ENCODE data around the gene CFAP251.
A peak's percentile ranks its signal among the peaks of the same experiment; 100 is the strongest.

CFAP251 gene

DNA sequence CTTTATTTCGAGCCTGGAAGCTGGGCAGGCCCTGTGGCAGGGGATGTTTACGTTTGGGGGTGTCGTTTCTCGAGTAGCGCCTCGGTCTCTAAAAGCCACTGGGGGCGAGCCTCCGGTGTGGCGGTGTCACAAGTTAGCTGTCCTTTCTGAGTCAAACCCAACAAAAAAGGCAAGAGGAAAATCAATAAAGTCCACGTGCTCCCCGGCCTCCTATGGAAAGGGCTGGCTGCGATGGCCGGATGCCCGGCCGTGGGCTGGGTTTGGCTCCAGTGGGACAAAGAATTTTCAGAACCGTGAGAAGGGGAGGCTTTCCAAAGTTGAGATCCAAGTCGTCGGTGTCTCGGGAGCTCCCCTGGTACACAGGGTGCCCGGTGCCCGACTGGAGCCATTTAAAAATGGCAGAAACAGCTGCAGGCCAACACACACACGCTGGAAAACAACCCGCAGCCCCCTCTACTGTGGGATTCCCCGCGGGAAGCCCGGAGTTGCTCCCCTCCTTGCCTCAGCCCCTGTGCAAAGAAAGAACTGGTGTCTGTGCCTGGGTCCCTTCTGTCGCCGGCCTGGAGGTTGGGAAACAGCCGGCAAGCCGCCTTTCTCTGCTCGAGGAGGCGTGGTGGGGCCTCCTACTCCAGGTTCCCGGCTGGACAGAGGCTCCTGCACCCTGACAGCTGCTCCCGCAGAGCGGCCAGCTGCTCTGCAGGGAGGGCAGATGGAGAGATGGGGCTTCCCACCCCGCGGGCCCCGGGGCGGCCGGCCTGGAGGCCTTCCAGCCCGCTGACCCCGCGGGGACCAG lies 105.1 kb downstream of the CFAP251 start:
- TF ChIP-seq, protein P1, sequence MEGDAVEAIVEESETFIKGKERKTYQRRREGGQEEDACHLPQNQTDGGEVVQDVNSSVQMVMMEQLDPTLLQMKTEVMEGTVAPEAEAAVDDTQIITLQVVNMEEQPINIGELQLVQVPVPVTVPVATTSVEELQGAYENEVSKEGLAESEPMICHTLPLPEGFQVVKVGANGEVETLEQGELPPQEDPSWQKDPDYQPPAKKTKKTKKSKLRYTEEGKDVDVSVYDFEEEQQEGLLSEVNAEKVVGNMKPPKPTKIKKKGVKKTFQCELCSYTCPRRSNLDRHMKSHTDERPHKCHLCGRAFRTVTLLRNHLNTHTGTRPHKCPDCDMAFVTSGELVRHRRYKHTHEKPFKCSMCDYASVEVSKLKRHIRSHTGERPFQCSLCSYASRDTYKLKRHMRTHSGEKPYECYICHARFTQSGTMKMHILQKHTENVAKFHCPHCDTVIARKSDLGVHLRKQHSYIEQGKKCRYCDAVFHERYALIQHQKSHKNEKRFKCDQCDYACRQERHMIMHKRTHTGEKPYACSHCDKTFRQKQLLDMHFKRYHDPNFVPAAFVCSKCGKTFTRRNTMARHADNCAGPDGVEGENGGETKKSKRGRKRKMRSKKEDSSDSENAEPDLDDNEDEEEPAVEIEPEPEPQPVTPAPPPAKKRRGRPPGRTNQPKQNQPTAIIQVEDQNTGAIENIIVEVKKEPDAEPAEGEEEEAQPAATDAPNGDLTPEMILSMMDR (IDR thresholded peaks at IDR 0.05; ENCODE audit: borderline replicate concordance, insufficient read depth, low read depth, low read length): no peak
- peak overlapping the region; percentile 84 for H3K4me3 ChIP-seq (ENCODE audit: low read depth, low read length)

- H3K4me3 ChIP-seq (ENCODE audit: low read depth, low read length): peak overlapping the region; percentile 84
- TF ChIP-seq, protein P1 (IDR thresholded peaks at IDR 0.05; ENCODE audit: borderline replicate concordance, insufficient read depth, low read depth, low read length): no peak
Observed at GRCh38 chr12:122024132-122024785, 105.9 kb downstream of the CFAP251 start.

GRCh38 chr12:122026706-122027333 lies 108.4 kb downstream of the CFAP251 start:
- no peak overlapping the region for H3K4me3 ChIP-seq (ENCODE audit: low read depth, low read length)
- TF ChIP-seq, protein P1 (IDR thresholded peaks at IDR 0.05; ENCODE audit: borderline replicate concordance, insufficient read depth, low read depth, low read length): 0 out of 2 replicates have a peak, but pooled peaks have one; percentile 27

DNA sequence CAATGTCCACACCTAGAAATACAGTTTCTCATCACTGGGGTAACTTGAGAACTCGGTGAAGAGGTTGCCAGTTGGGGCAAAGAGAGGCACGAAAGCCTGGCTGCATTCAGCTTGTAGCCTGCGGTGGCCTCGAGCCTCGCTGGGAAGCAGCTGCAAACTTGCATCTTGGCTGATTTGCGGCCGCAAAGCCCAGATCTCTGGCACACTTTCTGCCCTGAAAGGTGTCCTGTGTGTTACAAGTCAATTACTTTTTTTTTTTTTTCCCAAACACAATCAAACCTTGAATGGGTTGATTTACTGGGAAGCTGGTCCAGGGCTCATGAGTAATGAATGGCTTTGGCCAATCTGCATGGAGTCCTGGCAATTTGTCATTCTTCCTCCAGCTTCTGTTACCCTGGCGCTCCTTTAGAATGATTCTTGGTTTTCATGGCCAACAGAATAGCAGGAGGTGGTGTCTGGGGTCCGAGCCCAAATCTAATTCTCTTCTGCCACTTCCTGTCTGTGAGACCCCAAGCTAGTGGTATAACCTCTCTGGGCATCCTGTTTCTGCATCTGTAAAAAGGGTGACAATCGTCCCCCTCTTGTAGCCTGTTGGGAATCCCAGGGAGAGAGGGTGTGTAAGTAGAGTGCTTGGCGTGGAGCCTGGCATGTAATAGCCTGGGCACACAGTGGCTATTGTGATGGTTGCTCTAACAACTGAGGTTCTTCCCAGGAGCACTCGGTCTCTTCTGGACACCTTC lies 109.9 kb downstream of the CFAP251 start:
- H3K4me3 ChIP-seq (ENCODE audit: low read depth, low read length): peak overlapping the region; percentile 19
- TF ChIP-seq, protein P1 (IDR thresholded peaks at IDR 0.05; ENCODE audit: borderline replicate concordance, insufficient read depth, low read depth, low read length): no peak

GRCh38 chr12:122028905-122029560 lies 110.6 kb downstream of the CFAP251 start:
- peak overlapping the region; percentile 19 for H3K4me3 ChIP-seq (ENCODE audit: low read depth, low read length)
- TF ChIP-seq, protein P1 (IDR thresholded peaks at IDR 0.05; ENCODE audit: borderline replicate concordance, insufficient read depth, low read depth, low read length): peak; percentile 43; the same call in 1 of the 2 replicates

DNA sequence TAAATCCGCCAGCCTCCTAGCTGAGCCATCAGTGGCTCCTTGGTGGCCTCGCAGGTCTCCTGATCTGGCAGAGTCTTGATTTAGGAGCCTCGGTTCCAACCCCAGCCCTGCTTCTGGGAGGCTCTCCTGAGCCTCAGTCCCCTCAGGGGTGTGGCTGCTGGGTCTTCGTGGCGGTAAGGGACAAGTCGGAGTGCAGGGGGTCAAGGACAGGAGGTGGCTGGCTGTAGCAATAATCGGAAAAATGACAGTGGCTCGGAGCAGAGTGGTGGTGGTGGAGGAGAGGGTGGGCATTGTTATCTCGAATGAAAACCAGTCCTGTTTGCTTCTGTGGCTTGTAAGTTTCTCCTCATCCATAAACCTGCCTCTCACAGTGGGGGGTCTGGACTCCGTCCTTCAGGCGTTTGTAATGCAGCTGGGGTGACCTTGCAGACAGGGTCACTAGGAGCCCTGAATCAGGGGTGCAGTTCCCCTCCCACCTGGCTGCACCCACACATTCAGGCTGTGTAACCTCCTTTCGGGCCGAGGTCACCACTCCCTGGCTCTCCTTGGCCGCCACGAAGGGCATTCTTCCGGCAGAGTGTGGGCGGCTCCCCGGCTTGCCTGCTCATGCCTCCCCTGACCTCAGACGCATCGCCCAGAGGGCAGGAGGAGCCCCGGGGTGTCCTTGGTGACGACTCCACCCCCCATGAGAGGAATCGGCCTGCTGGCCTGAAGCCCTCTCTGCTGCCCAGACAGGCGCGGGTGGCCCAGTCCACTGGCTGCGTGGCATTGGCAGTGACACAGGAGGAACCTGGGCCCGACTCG lies 111.4 kb downstream of the CFAP251 start:
- H3K4me3 ChIP-seq (ENCODE audit: low read depth, low read length): peak overlapping the region; percentile 15
- TF ChIP-seq, protein P1 (IDR thresholded peaks at IDR 0.05; ENCODE audit: borderline replicate concordance, insufficient read depth, low read depth, low read length): no peak

All from GM12875 (cell line).